GM19099 (cell line): ENCODE data around the gene MERTK.

Experiments
- POLR2A ChIP-seq: IDR thresholded peaks from 3 replicates; pipeline ENCODE4 v1.6.1; 2011; ENCODE audit warnings: low read depth; ENCODE audit not compliant: insufficient read length; ENCODE audit errors: extremely low read depth

Gene MERTK

GRCh38 chr2:111897924-111898702 lies at the start of gene MERTK:
Gene MERTK, plus strand, starts transcription at chr2:111898607. Its CDS starts 129 bp downstream, at chr2:111898736.
- TF ChIP-seq POLR2A, result peak; percentile 64

- peak; percentile 89 for TF ChIP-seq POLR2A
Measured at GRCh38 chr2:111883661-111884591, 14.5 kb upstream of the MERTK start, which contains the start of gene ANAPC1. Gene ANAPC1, minus strand, starts transcription at chr2:111884193. Its CDS starts 3,368 bp downstream, at chr2:111880825.

GRCh38 chr2:111884592-111884964 lies 13.8 kb upstream of the MERTK start:
- TF ChIP-seq POLR2A, result no peak

- TF ChIP-seq POLR2A, result no peak
Measured at GRCh38 chr2:111896024-111896423, 2.4 kb upstream of the MERTK start.

- TF ChIP-seq POLR2A, result no peak
Measured at GRCh38 chr2:111896576-111896975, 1.8 kb upstream of the MERTK start.

GRCh38 chr2:111897630-111897923 lies 830 bp upstream of the MERTK start:
- no peak for TF ChIP-seq POLR2A

- no peak for TF ChIP-seq POLR2A
Measured at GRCh38 chr2:111898703-111899514, 502 bp downstream of the MERTK start.

GRCh38 chr2:111900859-111901258 lies 2.5 kb downstream of the MERTK start:
- no peak for TF ChIP-seq POLR2A

- no peak for TF ChIP-seq POLR2A
Measured at GRCh38 chr2:111903516-111903915, 5.1 kb downstream of the MERTK start.

- TF ChIP-seq POLR2A, result no peak
Measured at GRCh38 chr2:111903930-111904439, 5.6 kb downstream of the MERTK start.

GRCh38 chr2:111904726-111905474 lies 6.5 kb downstream of the MERTK start:
- no peak for TF ChIP-seq POLR2A

GRCh38 chr2:111905990-111906735 lies 7.8 kb downstream of the MERTK start:
- no peak for TF ChIP-seq POLR2A

- TF ChIP-seq POLR2A, result no peak
Measured at GRCh38 chr2:111908578-111908977, 10.2 kb downstream of the MERTK start.

GRCh38 chr2:111909079-111909478 lies 10.7 kb downstream of the MERTK start:
- TF ChIP-seq POLR2A, result no peak

- no peak for TF ChIP-seq POLR2A
Measured at GRCh38 chr2:111910609-111911277, 12.3 kb downstream of the MERTK start.
